Sigmoid colon (tissue), 7 donors: ENCODE results near the gene ACTR3C. TPM values are rescaled to one million over a fixed set of nuclear protein-coding genes. Genes with fewer than 3 reads are reported as not detected.
"Not testable (repeated sequence)": the region's sequence is repeated elsewhere in the genome, so short reads cannot be mapped to it uniquely, and the experiment has no call there.

Experiments
- DNase-seq: peaks from one replicate; pipeline ENCODE4 v3.0.0-alpha.2; 2019
- H3K27ac ChIP-seq, 4 donors: fragments of 200-600 bp; sonication (generic); one replicate each; pipeline ENCODE4 v1.5.1; 2016 to 2019; ENCODE audit warnings: mild to moderate bottlenecking in 1 of 4
- H3K27me3 ChIP-seq, 3 donors: fragments of 200-600 bp; sonication (generic); one replicate each; pipeline ENCODE4 v1.5.1; 2019; ENCODE audit warnings: mild to moderate bottlenecking in 1 of 3
- H3K36me3 ChIP-seq, 4 donors: fragments of 200-600 bp; sonication (generic); one replicate each; pipeline ENCODE4 v1.5.1; 2016 to 2019
- H3K4me1 ChIP-seq, 4 donors: fragments of 200-600 bp; sonication (generic); one replicate each; pipeline ENCODE4 v1.5.1; 2017 to 2019
- H3K4me3 ChIP-seq, 4 donors: fragments of 200-600 bp; sonication (generic); one replicate each; pipeline ENCODE4 v1.5.1; 2017 to 2019; ENCODE audit warnings: mild to moderate bottlenecking in 2 of 4, moderate library complexity in 1 of 4
- H3K9me3 ChIP-seq, 4 donors: fragments of 200-600 bp in 3 of 4; sonication (generic) in 3 of 4; one replicate each; pipeline versions ENCODE4 v1.5.1 to v1.6.1; 2013 to 2019
- CTCF ChIP-seq, 4 experiments: fragments of 450-650 bp in 3 of 4; fragments of 200-600 bp in 1 of 4; IDR thresholded peaks; one replicate each; pipeline ENCODE4 v1.5.1; 2016 to 2019; ENCODE audit warnings: antibody characterized with exemption in 4 of 4, mild to moderate bottlenecking in 3 of 4, moderate library complexity in 2 of 4
- EP300 ChIP-seq, 4 donors: sonication (generic); formaldehyde crosslinking; IDR thresholded peaks; one replicate each; pipeline ENCODE4 v1.6.1; 2017; ENCODE audit warnings: antibody characterized with exemption in 4 of 4
- POLR2A ChIP-seq, 2 donors: fragments of 450-650 bp; IDR thresholded peaks; one replicate each; pipeline ENCODE4 v1.6.1; 2016; ENCODE audit warnings: antibody characterized with exemption in 2 of 2, mild to moderate bottlenecking in 2 of 2, moderate library complexity in 2 of 2
- POLR2AphosphoS5 ChIP-seq, 4 donors: sonication (generic); formaldehyde crosslinking; IDR thresholded peaks; one replicate each; pipeline ENCODE4 v1.6.1; 2017; ENCODE audit warnings: antibody characterized with exemption in 4 of 4
- WGBS, 2 donors: extraction: QIAGEN DNeasy Blood & Tissue Kit; methylation state at CpG; one replicate each; pipeline ENCODE4 v1.1.7; 2013; 5-methylcytosine and 5-hydroxymethylcytosine counted together
- intact Hi-C: fragments of 100-400 bp; cut with DNase I; formaldehyde crosslinking; loops from one replicate; pipeline ENCODE4 v1.15.1; 2023
- polyA plus RNA-seq, 3 donors: library from polyadenylated mRNA; stranded (reverse); fragments of 200-250 nt; gene quantifications; one replicate each; pipeline ENCODE4 v1.2.3, GENCODE V29; 2013
- total RNA-seq, 4 donors: library from RNA; depleted of rRNA; stranded (reverse); fragments of >200 nt; gene quantifications; one replicate each; pipeline ENCODE4 v1.1.0, GENCODE V29; 2016
- donor health status: healthy with polysubstance abuse.
- donor health status: Bipolar disorder and iron deficiency.
- donor health status: healthy.

Gene ACTR3C
- total and polyA plus RNA-seq, 7 donors = 2.9 to 13.3 (median 8.3) TPM

- intact Hi-C loops = no loop called here
- Histone ChIP-seq H3K9me3 (no peaks in the 10 kb centered on the region), H3K27me3 (no peaks in the 10 kb centered on the region), H3K36me3 (no peaks in the 10 kb centered on the region), H3K4me1 (no peaks in the 10 kb centered on the region), H3K4me3 (no peak overlapping the region), H3K27ac (no peak overlapping the region)
- DNase-seq = no peak
- WGBS, 2 donors = 96 to 97% methylated on average over 4 of the region's 4 CpGs
- TF ChIP-seq POLR2A (IDR thresholded peaks at IDR 0.05) (no peak), EP300 (IDR thresholded peaks at IDR 0.05) (no peak), CTCF (IDR thresholded peaks at IDR 0.05) (no peak), POLR2AphosphoS5 (IDR thresholded peaks at IDR 0.05) (no peak)
Measured at GRCh38 chr7:150311146-150311545, 12.2 kb downstream of the ACTR3C start.

GRCh38 chr7:150308575-150308974 lies 14.8 kb downstream of the ACTR3C start:
- H3K27me3 ChIP-seq = no peaks in the 10 kb centered on the region
- no peaks in the 10 kb centered on the region for H3K4me1 ChIP-seq
- H3K36me3 ChIP-seq = no peaks in the 10 kb centered on the region
- no peak for TF ChIP-seq POLR2A (IDR thresholded peaks at IDR 0.05)
- TF ChIP-seq EP300 (IDR thresholded peaks at IDR 0.05) = no peak
- no peak for TF ChIP-seq CTCF (IDR thresholded peaks at IDR 0.05)
- TF ChIP-seq POLR2AphosphoS5 (IDR thresholded peaks at IDR 0.05) = no peak
- DNase-seq = no peak
- no peak overlapping the region for H3K4me3 ChIP-seq
- intact Hi-C loops = no loop called here
- no peak overlapping the region for H3K27ac ChIP-seq
- no peaks in the 10 kb centered on the region for H3K9me3 ChIP-seq

DNA sequence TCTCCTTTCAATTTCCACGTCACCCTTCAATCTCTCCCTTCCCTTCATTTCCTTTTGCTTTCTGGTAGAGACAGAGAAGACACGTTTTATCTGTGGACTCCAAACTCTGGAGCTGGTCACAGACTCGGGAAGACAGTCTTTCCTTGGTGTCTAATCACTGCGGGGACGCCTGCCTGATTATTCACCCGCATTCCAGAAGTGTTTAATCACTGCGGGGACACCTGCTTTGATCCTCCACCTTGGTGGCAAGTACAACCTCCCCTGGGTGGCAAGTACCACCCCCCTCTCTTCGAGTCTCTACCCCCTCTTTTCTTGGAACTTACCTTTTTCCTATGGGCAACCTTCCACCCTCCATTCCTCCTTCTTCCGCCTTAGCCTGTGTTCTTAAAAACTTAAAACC lies 15.4 kb downstream of the ACTR3C start:
- 92 to 95% methylated on average over 9 of the region's 9 CpGs for WGBS, 2 donors
- Histone ChIP-seq H3K27ac (no peak overlapping the region), H3K27me3 (no peaks in the 10 kb centered on the region), H3K4me1 (no peaks in the 10 kb centered on the region), H3K36me3 (no peaks in the 10 kb centered on the region), H3K4me3 (no peak overlapping the region), H3K9me3 (no peaks in the 10 kb centered on the region)
- DNase-seq = no peak
- intact Hi-C loops = no loop called here
- TF ChIP-seq EP300 (IDR thresholded peaks at IDR 0.05) = no peak
- TF ChIP-seq POLR2AphosphoS5 (IDR thresholded peaks at IDR 0.05) = no peak
- no peak for TF ChIP-seq CTCF (IDR thresholded peaks at IDR 0.05)
- TF ChIP-seq POLR2A (IDR thresholded peaks at IDR 0.05) = no peak

DNA sequence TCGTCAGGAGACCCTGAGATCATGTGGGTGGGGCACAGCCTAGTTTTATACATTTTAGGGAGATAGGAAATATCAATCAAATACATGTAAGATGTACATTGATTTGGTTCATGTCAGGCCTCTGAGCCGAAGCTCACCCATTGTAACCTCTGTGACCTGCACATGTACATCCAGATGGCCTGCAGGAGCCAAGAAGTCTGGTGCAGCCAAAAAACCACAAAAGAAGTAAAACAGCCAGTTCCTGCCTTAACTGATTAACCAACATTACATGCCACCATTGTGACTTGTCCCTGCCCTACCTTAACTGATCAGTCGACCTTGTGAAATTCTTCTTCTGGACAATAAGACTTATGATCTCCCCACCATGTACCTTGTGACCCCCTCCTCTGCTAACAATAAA lies 16.2 kb downstream of the ACTR3C start:
- Histone ChIP-seq H3K9me3 (no peaks in the 10 kb centered on the region), H3K27me3 (no peaks in the 10 kb centered on the region), H3K4me1 (no peaks in the 10 kb centered on the region), H3K4me3 (no peak overlapping the region), H3K27ac (no peak overlapping the region), H3K36me3 (no peaks in the 10 kb centered on the region)
- WGBS, 2 donors = 84 to 86% methylated on average over 3 of the region's 3 CpGs
- no peak for DNase-seq
- intact Hi-C loops = no loop called here
- TF ChIP-seq CTCF (IDR thresholded peaks at IDR 0.05) (no peak), EP300 (IDR thresholded peaks at IDR 0.05) (no peak), POLR2AphosphoS5 (IDR thresholded peaks at IDR 0.05) (no peak), POLR2A (IDR thresholded peaks at IDR 0.05) (no peak)

- H3K27ac ChIP-seq, H3K27me3 ChIP-seq, H3K36me3 ChIP-seq, H3K4me1 ChIP-seq, intact Hi-C loops, DNase-seq, H3K4me3 ChIP-seq, H3K9me3 ChIP-seq: not testable (repeated sequence)
- 58 to 79% methylated on average over 5 of the region's 5 CpGs for WGBS, 2 donors
Measured at GRCh38 chr7:150306377-150306776, 17.0 kb downstream of the ACTR3C start.

DNA sequence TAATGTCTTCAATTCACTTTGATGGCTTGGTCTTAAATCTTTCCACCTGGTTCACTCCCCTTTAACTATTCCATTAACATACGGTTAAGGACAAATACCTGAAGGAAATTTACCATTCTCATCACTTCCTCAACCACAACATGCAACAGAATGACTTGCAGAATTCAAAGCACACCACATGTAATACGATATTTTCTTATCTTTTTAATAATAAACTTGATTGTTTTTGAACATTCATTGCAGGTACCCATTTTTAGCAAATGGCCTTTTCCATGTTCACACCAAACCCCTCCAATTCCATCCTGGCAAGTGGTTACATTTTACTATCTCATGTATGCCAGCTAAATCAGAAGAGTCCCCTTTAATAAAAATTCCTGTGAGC lies 17.5 kb downstream of the ACTR3C start:
- DNase-seq, H3K27me3 ChIP-seq, H3K4me3 ChIP-seq, H3K36me3 ChIP-seq, intact Hi-C loops, H3K27ac ChIP-seq, H3K9me3 ChIP-seq, H3K4me1 ChIP-seq: not testable (repeated sequence)
- WGBS, 2 donors = 41 to 44% methylated on average over 2 of the region's 2 CpGs

GRCh38 chr7:150305259-150305902 lies 18.0 kb downstream of the ACTR3C start:
- WGBS, 2 donors = 69 to 86% methylated on average over 11 of the region's 11 CpGs
- H3K9me3 ChIP-seq, DNase-seq, intact Hi-C loops, H3K27me3 ChIP-seq, H3K4me1 ChIP-seq, H3K4me3 ChIP-seq, H3K27ac ChIP-seq, H3K36me3 ChIP-seq: not testable (repeated sequence)

GRCh38 chr7:150304499-150305258 lies 18.7 kb downstream of the ACTR3C start:
- H3K9me3 ChIP-seq, H3K4me1 ChIP-seq, intact Hi-C loops, H3K4me3 ChIP-seq, H3K36me3 ChIP-seq, H3K27me3 ChIP-seq, H3K27ac ChIP-seq, DNase-seq: not testable (repeated sequence)
- 86 to 87% methylated on average over 8 of the region's 8 CpGs for WGBS, 2 donors
